Medulla oblongata (tissue), 1 donor: ENCODE data around the gene GFRA1.

Source experiments
- DNase-seq: peaks from one replicate; pipeline ENCODE4 v3.0.0-alpha.2; 2015; ENCODE audit errors: extremely low spot score

The GFRA1 gene

GRCh38 chr10:116101616-116102315 lies 171.2 kb downstream of the GFRA1 start:
- DNase-seq, result no peak

- no peak for DNase-seq
Measured at GRCh38 chr10:116100984-116101383, 172.0 kb downstream of the GFRA1 start.

- DNase-seq, result no peak
Measured at GRCh38 chr10:116099023-116099420, 174.0 kb downstream of the GFRA1 start.

- no peak for DNase-seq
Measured at GRCh38 chr10:116098411-116099022, 174.5 kb downstream of the GFRA1 start.

- peak; percentile 77 for DNase-seq
Measured at GRCh38 chr10:116097239-116097784, 175.7 kb downstream of the GFRA1 start.

- no peak for DNase-seq
Measured at GRCh38 chr10:116096526-116096925, 176.5 kb downstream of the GFRA1 start.

GRCh38 chr10:116094356-116094755 lies 178.7 kb downstream of the GFRA1 start:
- DNase-seq, result no peak

- DNase-seq, result no peak
Measured at GRCh38 chr10:116093031-116093430, 180.0 kb downstream of the GFRA1 start.

GRCh38 chr10:116088985-116089384 lies 184.0 kb downstream of the GFRA1 start:
- DNase-seq, result no peak

- DNase-seq, result no peak
Measured at GRCh38 chr10:116085323-116085722, 187.7 kb downstream of the GFRA1 start.

GRCh38 chr10:116084161-116084560 lies 188.8 kb downstream of the GFRA1 start:
- DNase-seq, result no peak

- no peak for DNase-seq
Measured at GRCh38 chr10:116083226-116083762, 189.7 kb downstream of the GFRA1 start.

GRCh38 chr10:116082762-116083161 lies 190.2 kb downstream of the GFRA1 start:
- DNase-seq, result no peak

GRCh38 chr10:116082206-116082605 lies 190.8 kb downstream of the GFRA1 start:
- no peak for DNase-seq

- DNase-seq, result no peak
Measured at GRCh38 chr10:116080553-116080952, 192.5 kb downstream of the GFRA1 start.

- DNase-seq, result no peak
Measured at GRCh38 chr10:116079355-116079754, 193.7 kb downstream of the GFRA1 start.

- no peak for DNase-seq
Measured at GRCh38 chr10:116076621-116077020, 196.4 kb downstream of the GFRA1 start.

- peak; percentile 64 for DNase-seq
Measured at GRCh38 chr10:116073510-116073909, 199.5 kb downstream of the GFRA1 start.

GRCh38 chr10:116073001-116073400 lies 200.0 kb downstream of the GFRA1 start:
- DNase-seq, result no peak

- DNase-seq, result no peak
Measured at GRCh38 chr10:116071453-116072148, 201.4 kb downstream of the GFRA1 start.

GRCh38 chr10:116070743-116071320 lies 202.2 kb downstream of the GFRA1 start:
- DNase-seq, result no peak

GRCh38 chr10:116069856-116070255 lies 203.2 kb downstream of the GFRA1 start:
- DNase-seq, result no peak
